GM19025 (cell line): Measurements from ENCODE around the gene ERFL.

Experiments used
- ATAC-seq: cut with Tn5 transposase; IDR thresholded peaks from one replicate; pipeline ENCODE4 v1.9.1; 2021; ENCODE audit warnings: mild to moderate bottlenecking, low read depth, moderate library complexity; ENCODE audit not compliant: unreplicated experiment

ERFL gene

GRCh38 chr19:41928221-41928683, at the start of gene ERFL:
TSS of gene ERFL (minus strand) at chr19:41928449. CDS start at chr19:41912919, 15,530 bp downstream.
- ATAC-seq, result no peak

GRCh38 chr19:41977916-41978315, 49.7 kb upstream of the ERFL start:
- ATAC-seq, result no peak

- ATAC-seq, result no peak
Observed at GRCh38 chr19:41974652-41975051, 46.4 kb upstream of the ERFL start.

- no peak for ATAC-seq
Observed at GRCh38 chr19:41971363-41971762, 43.1 kb upstream of the ERFL start.

- ATAC-seq, result no peak
Observed at GRCh38 chr19:41969772-41970458, 41.7 kb upstream of the ERFL start.

GRCh38 chr19:41968751-41969595, 40.7 kb upstream of the ERFL start:
- ATAC-seq, result no peak

- no peak for ATAC-seq
Observed at GRCh38 chr19:41967054-41967783, 39.0 kb upstream of the ERFL start.

GRCh38 chr19:41965106-41965505, 36.9 kb upstream of the ERFL start:
- no peak for ATAC-seq

GRCh38 chr19:41960973-41961372, 32.7 kb upstream of the ERFL start:
- ATAC-seq, result no peak

GRCh38 chr19:41959056-41960053, 31.1 kb upstream of the ERFL start, which contains the start of gene RABAC1:
TSS of gene RABAC1 (minus strand) at chr19:41959321. CDS start at chr19:41959292, 29 bp downstream.
- ATAC-seq, result peak; percentile 87

GRCh38 chr19:41958367-41959055, 30.3 kb upstream of the ERFL start:
- ATAC-seq, result no peak

GRCh38 chr19:41957838-41958366, 29.7 kb upstream of the ERFL start:
- no peak for ATAC-seq

- no peak for ATAC-seq
Observed at GRCh38 chr19:41957161-41957837, 29.1 kb upstream of the ERFL start.

- no peak for ATAC-seq
Observed at GRCh38 chr19:41956621-41957020, 28.4 kb upstream of the ERFL start.

GRCh38 chr19:41955521-41955920, 27.3 kb upstream of the ERFL start:
- no peak for ATAC-seq

- ATAC-seq, result no peak
Observed at GRCh38 chr19:41951686-41952172, 23.5 kb upstream of the ERFL start.

GRCh38 chr19:41947091-41947490, 18.8 kb upstream of the ERFL start:
- no peak for ATAC-seq

- ATAC-seq, result peak; percentile 79
Observed at GRCh38 chr19:41945135-41945766, 17.0 kb upstream of the ERFL start.
